A549 (cell line): Measurements from ENCODE around the gene PDLIM1.

ENCODE experiments used
- CHD2 ChIP-seq: fragments of 150-350 bp; IDR thresholded peaks from 2 replicates; pipeline ENCODE4 v1.6.1; 2014; ENCODE audit warnings: low read length; ENCODE audit not compliant: partially characterized antibody
- CTCF ChIP-seq: fragments of >200 bp; sonication (Bioruptor Twin); formaldehyde crosslinking; IDR thresholded peaks from 3 replicates; pipeline ENCODE4 v1.5.1; 2016
- FOSL2 ChIP-seq, 2 experiments: fragments of 450-650 bp in 1 of 2; fragments of >200 bp in 1 of 2; sonication (Bioruptor Twin) in 1 of 2; formaldehyde crosslinking; IDR thresholded peaks; 2 replicates each; pipeline versions ENCODE4 v1.5.0 to v1.6.1; 2016 to 2020; ENCODE audit warnings: mild to moderate bottlenecking in 1 of 2, moderate library complexity in 1 of 2
- HDAC2 ChIP-seq: fragments of 200-600 bp; sonication (generic); IDR thresholded peaks from 2 replicates; pipeline ENCODE4 v1.6.1; 2016
- HOXA7 ChIP-seq: fragments of 250-450 bp; sonication (Bioruptor Pico); IDR thresholded peaks from 2 replicates; pipeline ENCODE4 v1.5.0; 2020; ENCODE audit warnings: mild to moderate bottlenecking, moderate library complexity
- JUNB ChIP-seq: fragments of >200 bp; sonication (Bioruptor Twin); formaldehyde crosslinking; IDR thresholded peaks from 2 replicates; pipeline ENCODE4 v1.6.1; 2016
- KDM1A ChIP-seq: fragments of 200-600 bp; sonication (generic); IDR thresholded peaks from 2 replicates; pipeline ENCODE4 v1.6.1; 2016; ENCODE audit warnings: low read depth, mild to moderate bottlenecking
- MAX ChIP-seq: IDR thresholded peaks from 2 replicates; pipeline ENCODE4 v1.6.1; 2012
- PHF8 ChIP-seq: fragments of 200-600 bp; sonication (generic); IDR thresholded peaks from 2 replicates; pipeline ENCODE4 v1.6.1; 2016; ENCODE audit warnings: low read depth, mild to moderate bottlenecking, antibody characterized with exemption, moderate library complexity, borderline replicate concordance
- POLR2A ChIP-seq: IDR thresholded peaks from 2 replicates; pipeline ENCODE4 v1.6.1; 2012; ENCODE audit warnings: mild to moderate bottlenecking, low read length
- RAD21 ChIP-seq, 2 experiments: fragments of >200 bp in 1 of 2; sonication (Bioruptor Twin) in 1 of 2; formaldehyde crosslinking in 1 of 2; IDR thresholded peaks in 1 of 2; conservative IDR thresholded peaks in 1 of 2; 2 replicates in 1 of 2; 3 replicates in 1 of 2; pipeline ENCODE4 v1.6.1; 2012 to 2018; ENCODE audit warnings: inconsistent platforms in 1 of 2
- USF2 ChIP-seq: fragments of 450-650 bp; IDR thresholded peaks from 2 replicates; pipeline ENCODE4 v1.6.1; 2014; ENCODE audit warnings: antibody characterized with exemption

- TF ChIP-seq POLR2A (no peak), CTCF (no peak), RAD21 (conservative IDR thresholded peaks at IDR 0.05 in 1 of 2, IDR thresholded peaks at IDR 0.05 in 1 of 2) (no peak), CHD2 (no peak), PHF8 (no peak), MAX (no peak), USF2 (no peak), KDM1A (no peak), FOSL2 (IDR thresholded peaks at IDR 0.05) (no peak), FOSL2 (CRISPR knock-in tag; IDR thresholded peaks at IDR 0.05) (no peak), JUNB (no peak), HOXA7 (CRISPR knock-in tag) (no peak), HDAC2 (no peak)
These were observed 3.5 kb downstream of the PDLIM1 start for GRCh38 chr10:95287281-95287680.
